Measurements from ENCODE around the gene PGPEP1. TPM values are rescaled to one million over a fixed set of nuclear protein-coding genes. Genes with fewer than 3 reads are reported as not detected.

The PGPEP1 gene
- total RNA-seq, 1 donor from 2014 or later, result 12.6 TPM

- H3K36me3 ChIP-seq (ENCODE audit: control insufficient read depth, insufficient read depth, low read length), result peaks cover 14% of the 10 kb centered on the region
- no peak overlapping the region for H3K4me3 ChIP-seq (ENCODE audit: low read depth, low read length)
- no peak for TF ChIP-seq CTCF (IDR thresholded peaks at IDR 0.05; ENCODE audit: insufficient read depth, low read length, severe bottlenecking)
- DNase-seq (ENCODE audit: low read depth) (no peak), FAIRE-seq (no peak)
- H3K27me3 ChIP-seq (ENCODE audit: control insufficient read depth, insufficient read depth, low read length), result no peaks in the 10 kb centered on the region
These were observed 51.2 kb downstream of the PGPEP1 start for GRCh38 chr19:18391509-18392075.

GRCh38 chr19:18392417-18392816 is 52.0 kb downstream of the PGPEP1 start:
- H3K4me3 ChIP-seq (ENCODE audit: low read depth, low read length), result no peak overlapping the region
- DNase-seq (ENCODE audit: low read depth) (no peak), FAIRE-seq (no peak)
- H3K27me3 ChIP-seq (ENCODE audit: control insufficient read depth, insufficient read depth, low read length), result no peaks in the 10 kb centered on the region
- H3K36me3 ChIP-seq (ENCODE audit: control insufficient read depth, insufficient read depth, low read length), result peaks cover 10% of the 10 kb centered on the region
- TF ChIP-seq CTCF (IDR thresholded peaks at IDR 0.05; ENCODE audit: insufficient read depth, low read length, severe bottlenecking), result no peak

- Histone ChIP-seq H3K36me3 (ENCODE audit: control insufficient read depth, insufficient read depth, low read length) (peaks cover 10% of the 10 kb centered on the region), H3K4me3 (ENCODE audit: low read depth, low read length) (no peak overlapping the region), H3K27me3 (ENCODE audit: control insufficient read depth, insufficient read depth, low read length) (no peaks in the 10 kb centered on the region)
- FAIRE-seq (no peak), DNase-seq (ENCODE audit: low read depth) (no peak)
- TF ChIP-seq CTCF (IDR thresholded peaks at IDR 0.05; ENCODE audit: insufficient read depth, low read length, severe bottlenecking), result no peak
These were observed 52.5 kb downstream of the PGPEP1 start for GRCh38 chr19:18392926-18393325.

DNA sequence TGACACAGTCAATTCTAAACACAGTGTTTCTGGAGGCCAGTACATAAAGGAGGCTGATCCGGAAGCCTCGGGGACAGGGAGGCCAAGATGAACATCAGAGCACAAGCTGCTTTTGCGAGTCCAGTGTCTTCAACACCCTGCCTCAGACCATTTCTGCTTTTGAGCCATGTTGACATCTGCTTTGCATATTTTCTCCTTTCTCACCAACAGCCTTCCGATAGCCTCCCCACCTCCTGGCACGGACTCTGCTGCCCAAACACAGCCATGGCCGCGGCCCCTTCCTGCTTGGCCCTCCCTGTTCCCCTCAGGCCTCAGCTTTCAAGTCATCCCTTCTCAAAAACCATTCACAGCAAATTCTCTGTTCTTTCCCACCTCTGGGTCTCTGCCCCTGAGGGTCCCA is 53.4 kb downstream of the PGPEP1 start:
- DNase-seq (ENCODE audit: low read depth) (no peak), FAIRE-seq (no peak)
- H3K4me3 ChIP-seq (ENCODE audit: low read depth, low read length), result no peak overlapping the region
- peaks cover 3% of the 10 kb centered on the region for H3K36me3 ChIP-seq (ENCODE audit: control insufficient read depth, insufficient read depth, low read length)
- TF ChIP-seq CTCF (IDR thresholded peaks at IDR 0.05; ENCODE audit: insufficient read depth, low read length, severe bottlenecking), result no peak
- no peaks in the 10 kb centered on the region for H3K27me3 ChIP-seq (ENCODE audit: control insufficient read depth, insufficient read depth, low read length)

DNA sequence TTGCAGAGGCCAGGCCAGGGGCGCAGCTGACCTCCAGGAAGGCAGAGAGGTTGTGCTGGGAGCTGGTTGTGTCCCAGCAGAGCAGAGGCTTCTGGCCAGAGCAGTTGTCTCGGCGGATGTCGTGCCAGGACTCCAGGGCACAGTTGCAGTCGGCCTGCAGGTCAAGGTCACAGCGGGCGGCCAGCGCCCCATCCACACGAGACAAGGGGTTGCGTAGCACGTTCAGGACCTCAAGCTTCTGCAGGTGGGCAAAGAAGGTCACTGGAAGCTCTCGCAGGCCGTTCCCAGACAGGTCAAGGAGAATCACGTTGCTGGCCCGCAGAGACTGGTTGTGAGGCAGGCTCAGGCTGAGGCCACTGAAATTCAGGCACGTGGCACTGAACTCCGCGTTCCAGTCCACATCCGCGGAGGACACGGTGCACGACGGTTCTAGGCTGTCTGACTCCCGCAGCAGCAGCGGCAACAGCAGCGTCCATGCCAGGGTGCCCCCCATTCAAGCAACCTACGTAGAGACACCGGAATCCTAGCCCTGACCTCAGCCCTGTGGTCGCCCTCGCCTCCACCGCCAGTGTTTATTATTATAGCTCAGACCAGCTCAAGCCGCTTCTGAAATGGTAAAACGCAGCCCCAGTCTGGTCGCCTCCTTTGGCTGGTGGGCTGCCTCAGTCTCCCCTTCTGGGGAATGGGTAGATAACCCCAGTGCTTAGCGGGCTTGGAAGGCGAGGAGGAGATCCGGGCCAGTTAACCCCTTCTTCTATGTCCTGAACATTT is 56.3 kb downstream of the PGPEP1 start:
- Histone ChIP-seq H3K36me3 (ENCODE audit: control insufficient read depth, insufficient read depth, low read length) (no peaks in the 10 kb centered on the region), H3K4me3 (ENCODE audit: low read depth, low read length) (no peak overlapping the region), H3K27me3 (ENCODE audit: control insufficient read depth, insufficient read depth, low read length) (no peaks in the 10 kb centered on the region)
- no peak for FAIRE-seq
- no peak for TF ChIP-seq CTCF (IDR thresholded peaks at IDR 0.05; ENCODE audit: insufficient read depth, low read length, severe bottlenecking)
- no peak for DNase-seq (ENCODE audit: low read depth)
